ENCODE results near the gene POU6F1.

DNA sequence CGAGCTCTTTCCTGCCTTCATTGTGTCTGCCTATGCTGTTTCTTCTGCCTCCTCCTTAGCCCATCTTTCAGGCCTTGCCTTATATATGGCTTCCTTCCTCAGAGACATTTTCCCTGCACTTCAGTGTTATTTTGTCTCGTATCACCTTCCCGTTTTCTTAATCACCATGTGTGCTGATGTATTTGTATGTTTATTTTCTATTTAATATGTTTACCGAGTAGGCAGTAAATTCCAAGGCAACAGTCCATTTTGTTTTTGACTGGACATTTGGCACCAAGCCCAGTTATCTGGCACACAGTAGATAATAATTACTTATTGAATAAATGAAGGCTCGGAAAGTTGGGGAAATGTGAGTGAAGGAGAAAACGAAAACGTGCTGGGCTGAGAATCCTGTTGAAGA is 4.6 kb upstream of the POU6F1 start:
- TF ChIP-seq POLR2A (IDR thresholded peaks at IDR 0.05): no peak
- TF ChIP-seq, protein P1, sequence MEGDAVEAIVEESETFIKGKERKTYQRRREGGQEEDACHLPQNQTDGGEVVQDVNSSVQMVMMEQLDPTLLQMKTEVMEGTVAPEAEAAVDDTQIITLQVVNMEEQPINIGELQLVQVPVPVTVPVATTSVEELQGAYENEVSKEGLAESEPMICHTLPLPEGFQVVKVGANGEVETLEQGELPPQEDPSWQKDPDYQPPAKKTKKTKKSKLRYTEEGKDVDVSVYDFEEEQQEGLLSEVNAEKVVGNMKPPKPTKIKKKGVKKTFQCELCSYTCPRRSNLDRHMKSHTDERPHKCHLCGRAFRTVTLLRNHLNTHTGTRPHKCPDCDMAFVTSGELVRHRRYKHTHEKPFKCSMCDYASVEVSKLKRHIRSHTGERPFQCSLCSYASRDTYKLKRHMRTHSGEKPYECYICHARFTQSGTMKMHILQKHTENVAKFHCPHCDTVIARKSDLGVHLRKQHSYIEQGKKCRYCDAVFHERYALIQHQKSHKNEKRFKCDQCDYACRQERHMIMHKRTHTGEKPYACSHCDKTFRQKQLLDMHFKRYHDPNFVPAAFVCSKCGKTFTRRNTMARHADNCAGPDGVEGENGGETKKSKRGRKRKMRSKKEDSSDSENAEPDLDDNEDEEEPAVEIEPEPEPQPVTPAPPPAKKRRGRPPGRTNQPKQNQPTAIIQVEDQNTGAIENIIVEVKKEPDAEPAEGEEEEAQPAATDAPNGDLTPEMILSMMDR (IDR thresholded peaks at IDR 0.05): no peak
